HG02970 (cell line): ENCODE measurements around the gene TMEM250.

Source experiments
- ATAC-seq: cut with Tn5 transposase; IDR thresholded peaks from one replicate; pipeline ENCODE4 v1.9.1; 2021; ENCODE audit warnings: mild to moderate bottlenecking, moderate library complexity, moderate number of reproducible peaks; ENCODE audit not compliant: unreplicated experiment, low FRiP score

The TMEM250 gene

DNA sequence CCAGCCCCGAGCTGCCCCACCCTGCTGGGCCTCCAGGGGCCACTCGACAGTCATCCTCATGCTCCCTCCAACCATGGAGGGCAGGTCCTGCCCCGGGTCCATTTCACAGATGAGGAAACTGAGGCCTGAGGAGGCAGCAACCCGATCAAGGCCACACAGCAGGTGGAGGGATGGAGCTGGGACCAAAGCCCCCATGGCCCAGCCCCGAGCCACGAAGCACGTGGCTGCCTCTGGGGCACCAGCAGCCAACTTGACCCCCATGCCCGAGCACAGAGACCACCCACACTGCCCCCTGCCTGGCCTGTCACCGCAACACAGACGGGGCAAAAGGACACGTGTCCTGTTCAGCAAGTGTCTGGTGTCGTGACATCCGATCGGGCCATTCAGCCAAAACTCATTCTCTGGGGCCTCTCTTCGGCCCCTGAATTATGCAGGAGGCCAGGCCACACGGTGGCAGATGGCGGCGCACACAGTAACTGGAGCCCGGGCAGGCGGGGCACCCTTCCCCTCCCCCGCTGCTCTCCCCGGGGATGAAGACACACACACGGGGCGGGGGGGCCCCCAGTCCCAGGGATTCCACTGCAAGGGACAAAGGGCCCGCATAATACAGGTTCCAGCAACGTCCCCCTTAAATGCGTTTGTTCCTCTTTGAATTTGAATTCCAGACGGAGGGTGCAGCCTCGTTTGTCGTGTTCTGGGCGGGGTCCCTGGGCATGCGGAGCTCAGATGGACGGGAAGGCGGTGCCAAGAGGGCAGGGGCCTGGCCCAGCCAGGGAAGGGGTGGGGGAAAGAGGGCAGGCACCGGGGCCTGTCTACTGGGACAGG, 29.4 kb upstream of the TMEM250 start:
- no peak for ATAC-seq

DNA sequence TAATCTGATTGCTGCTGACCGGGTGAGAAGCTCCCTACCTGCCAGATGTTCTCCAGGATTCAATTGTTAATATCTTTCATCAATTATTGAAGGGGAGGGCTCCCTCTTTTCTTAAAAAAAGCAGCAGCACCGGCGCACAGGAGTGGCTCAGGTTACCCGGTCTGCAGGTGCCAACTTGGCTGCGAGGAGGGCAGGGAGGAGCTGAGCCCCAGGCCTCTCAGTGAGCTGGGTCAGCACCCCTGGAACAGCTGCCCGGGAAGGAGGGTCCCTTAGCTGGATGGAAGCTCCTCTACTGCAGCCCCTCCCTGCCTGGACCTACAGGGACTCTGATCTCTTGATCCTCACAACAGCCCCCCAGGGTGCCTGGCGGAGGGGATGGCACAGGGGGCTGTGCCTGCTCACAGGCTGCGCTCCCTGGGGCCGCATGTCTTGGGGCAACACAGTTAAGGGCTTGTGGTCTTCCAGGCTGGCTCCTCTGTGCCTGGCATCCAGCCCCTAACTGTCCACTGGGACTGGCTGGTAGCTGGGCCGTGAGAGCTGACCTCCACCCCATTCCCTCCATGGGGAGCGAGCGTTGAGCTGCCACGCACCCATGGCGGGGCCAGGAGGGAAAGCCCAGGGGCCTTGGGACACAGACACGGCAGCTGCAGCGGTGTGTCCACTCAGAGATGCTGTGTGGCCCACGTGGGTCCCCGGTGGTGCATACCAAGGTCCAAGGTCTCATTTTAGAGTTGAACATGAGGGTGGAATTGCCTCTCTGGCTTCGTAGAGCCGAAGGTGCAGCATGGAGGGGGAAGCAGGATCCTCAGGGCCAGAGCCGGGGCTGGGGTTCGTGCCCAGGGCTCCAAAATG, 28.6 kb upstream of the TMEM250 start:
- no peak for ATAC-seq

DNA sequence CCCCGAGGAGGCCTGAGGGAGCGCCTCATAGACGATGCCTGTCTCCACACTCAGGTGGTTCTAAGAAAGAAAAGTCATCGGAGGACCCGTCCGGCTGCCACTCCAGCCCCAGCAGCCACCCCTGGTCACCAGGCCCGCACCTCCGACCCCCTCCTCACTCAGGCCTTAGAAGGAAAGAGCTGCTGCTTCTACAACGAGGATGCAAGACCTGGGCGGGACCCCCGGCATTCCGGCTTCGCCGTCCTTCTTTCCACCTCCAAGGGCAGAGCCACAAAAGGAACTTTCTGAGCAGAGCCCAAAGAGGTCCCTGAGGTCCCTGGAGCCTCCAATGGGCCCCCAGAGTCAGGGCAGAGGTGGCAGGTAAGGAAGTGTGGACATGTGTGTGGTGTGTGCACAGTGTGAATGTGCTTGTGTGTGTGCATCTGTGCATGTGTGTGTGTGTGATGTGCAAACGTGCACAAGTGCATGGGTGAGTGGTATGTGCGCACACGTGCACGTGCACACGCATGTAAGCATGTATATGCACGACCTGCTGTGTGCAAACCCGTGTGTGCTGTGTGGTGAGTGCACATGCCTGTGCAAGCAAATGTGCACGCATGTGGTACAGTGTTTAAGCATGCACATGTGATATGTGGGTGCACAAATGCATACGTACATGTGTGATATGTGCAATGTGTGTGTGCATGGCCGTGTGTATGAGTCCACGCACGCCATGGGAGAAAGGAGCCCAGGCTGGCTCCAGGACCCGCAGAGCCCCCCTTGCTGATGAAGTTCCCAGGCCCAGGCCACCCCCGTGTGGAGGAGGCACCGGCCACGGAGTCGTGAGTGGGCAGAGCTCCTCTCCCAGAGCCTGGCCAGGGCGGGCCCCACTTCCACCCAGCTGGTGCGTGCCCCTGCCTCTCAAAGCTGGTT, 27.7 kb upstream of the TMEM250 start:
- no peak for ATAC-seq

DNA sequence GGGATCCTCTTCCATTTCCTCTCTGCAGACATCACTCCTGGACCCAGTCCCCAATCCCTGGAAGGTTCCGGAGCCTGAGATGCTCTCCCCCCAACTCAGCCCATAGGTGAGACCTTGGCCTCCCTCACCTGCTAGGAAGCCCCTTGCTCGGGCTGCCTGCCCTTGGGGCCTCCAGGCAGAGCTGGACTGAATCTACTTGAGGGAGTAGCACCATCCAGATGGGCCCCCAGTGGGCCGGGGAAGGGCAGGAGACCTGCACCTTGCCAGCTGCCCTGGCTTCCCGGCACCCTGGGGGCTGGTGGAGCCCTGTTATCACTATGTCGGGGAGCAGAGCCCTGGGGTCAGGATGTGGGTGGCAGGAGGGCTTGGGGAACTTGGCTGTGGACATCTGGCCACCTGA, 26.9 kb upstream of the TMEM250 start:
- ATAC-seq, result no peak

DNA sequence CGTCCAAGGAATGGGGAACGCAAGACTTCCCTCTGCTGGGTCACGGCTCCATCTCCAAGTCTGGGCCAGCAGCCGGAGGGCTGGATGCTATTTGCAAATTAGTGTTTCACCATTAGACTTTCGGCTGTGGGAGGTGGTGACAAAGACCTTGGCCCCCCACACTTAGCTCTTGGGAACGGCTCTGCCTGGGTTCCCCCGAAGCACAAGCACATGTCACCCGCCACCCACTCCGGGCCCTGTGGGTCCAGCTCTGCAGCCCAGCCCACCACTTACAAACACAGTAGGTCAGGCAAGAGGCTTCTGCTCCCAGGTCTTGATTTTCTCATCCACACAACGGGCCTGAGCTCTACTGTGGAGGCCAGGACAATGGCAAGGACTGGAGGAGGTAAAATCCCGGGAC, 25.8 kb upstream of the TMEM250 start:
- no peak for ATAC-seq

DNA sequence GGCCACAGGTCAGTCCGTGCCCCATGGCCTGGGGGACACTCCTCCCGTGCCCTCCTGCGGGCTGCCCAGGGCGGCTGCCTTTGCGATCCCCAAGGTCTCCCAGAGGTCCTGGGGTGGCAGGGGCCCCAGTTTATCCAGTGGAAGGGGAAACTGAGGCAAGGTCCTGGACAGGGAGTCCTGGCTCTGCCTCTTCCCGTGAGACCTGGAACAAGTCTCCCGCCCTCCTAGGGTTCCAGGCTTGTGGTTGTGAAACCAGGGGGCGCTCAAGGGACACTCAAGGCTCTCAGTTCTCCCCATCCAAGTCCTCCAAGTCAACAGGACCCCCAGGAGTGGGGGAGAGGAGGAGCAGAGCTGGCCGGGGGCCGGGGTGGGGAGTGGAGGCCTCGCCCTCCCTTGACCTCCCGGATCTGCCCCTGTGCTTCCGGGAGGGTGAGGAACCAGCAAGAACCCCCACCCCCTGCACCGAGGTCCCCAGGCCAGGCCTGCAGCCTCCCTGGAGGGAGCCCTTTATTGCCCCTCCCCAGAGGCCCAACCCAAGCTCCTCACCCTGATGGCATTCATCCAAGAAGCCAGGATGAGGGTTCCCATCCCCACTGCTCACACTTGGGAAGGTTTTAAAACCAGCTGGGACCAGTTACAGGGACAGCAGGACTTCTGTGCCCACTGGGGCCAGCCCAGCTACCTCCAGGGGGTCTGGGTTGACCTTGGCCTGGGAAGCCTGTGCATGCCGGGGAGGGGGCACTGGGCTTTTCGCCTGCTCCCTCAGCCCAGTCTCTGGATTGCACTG, 24.7 kb upstream of the TMEM250 start:
- no peak for ATAC-seq

DNA sequence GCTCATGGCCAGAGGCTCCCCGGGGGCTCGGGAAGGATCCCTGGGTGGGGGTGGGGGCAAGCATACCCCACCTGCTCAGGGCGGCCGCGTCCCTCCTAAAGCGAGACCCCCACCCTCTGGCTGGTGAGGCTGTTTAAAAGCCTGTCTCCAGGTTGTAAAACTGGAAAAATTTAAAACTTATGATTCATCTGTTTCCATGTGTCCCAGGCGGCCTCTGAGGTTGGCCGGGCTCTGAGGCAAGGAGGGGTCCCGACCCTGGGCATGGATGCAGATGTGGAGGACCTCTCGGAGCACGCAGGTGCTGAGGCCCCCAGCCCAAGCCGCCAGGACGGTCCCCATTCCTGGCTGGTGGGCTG, 24.2 kb upstream of the TMEM250 start:
- ATAC-seq, result no peak

DNA sequence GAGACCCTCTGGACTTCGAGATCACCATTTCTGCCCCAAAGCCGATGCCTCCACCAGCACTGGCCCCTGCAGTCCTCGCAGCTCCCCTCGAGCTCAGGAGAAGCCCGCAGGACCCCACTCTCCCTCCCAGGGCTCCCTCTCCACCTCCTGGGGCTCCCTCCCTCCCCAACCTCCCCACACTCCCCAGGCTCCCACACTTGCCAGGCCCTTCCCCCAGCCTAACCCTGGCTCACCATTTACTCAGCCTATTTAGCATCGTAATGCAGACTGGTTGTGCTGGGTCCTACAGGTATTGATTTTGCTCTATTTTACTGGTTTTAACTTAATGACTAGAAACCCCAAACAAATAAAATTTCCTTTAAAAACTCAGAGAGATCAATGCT, 23.7 kb upstream of the TMEM250 start:
- ATAC-seq, result no peak

- ATAC-seq, result no peak
These were observed 23.2 kb upstream of the TMEM250 start for GRCh38 chr9:136141682-136142413.

DNA sequence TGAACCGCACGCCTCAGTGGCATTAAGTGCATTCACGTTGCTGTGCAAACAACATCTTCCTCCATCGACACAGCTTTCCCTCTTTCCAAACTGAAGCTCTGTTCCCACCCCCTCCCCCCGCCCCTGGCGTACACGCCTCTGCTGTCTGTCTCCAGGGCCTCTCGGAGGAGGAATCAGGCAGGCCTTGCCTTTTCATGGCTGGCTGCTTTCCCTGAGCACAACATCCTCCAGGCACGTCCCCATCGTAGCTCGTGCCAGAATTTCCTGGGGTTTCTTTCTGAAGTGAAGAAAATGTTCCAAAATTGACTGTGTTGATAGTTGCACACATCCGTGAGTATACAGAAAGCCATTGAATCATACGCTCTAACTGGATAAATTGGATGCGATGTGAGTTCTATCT, 22.3 kb upstream of the TMEM250 start:
- ATAC-seq, result no peak

DNA sequence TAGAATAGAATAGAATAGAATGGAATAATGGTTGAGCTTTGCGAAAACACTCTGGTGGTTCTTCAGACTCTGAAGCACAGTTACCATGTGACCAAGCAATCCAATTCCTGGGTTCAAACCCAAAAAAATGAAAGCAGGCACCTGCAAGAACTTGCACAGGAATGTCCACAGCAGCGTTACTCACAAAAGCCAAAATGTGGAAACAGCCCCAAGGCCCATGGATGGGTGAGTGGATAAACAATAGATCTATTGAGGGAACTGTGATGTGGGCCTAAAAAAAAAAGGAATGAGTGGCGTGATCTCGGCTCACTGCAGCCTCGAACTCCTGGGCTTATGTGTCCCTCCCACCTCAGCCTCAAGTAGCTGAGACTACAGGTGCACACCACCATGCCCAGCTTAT, 21.4 kb upstream of the TMEM250 start:
- ATAC-seq, result no peak

- no peak for ATAC-seq
These were observed 19.9 kb upstream of the TMEM250 start for GRCh38 chr9:136138566-136138965.

GRCh38 chr9:136137321-136138265, 18.9 kb upstream of the TMEM250 start:
- ATAC-seq, result no peak

GRCh38 chr9:136136127-136136925, 17.7 kb upstream of the TMEM250 start:
- ATAC-seq, result no peak

DNA sequence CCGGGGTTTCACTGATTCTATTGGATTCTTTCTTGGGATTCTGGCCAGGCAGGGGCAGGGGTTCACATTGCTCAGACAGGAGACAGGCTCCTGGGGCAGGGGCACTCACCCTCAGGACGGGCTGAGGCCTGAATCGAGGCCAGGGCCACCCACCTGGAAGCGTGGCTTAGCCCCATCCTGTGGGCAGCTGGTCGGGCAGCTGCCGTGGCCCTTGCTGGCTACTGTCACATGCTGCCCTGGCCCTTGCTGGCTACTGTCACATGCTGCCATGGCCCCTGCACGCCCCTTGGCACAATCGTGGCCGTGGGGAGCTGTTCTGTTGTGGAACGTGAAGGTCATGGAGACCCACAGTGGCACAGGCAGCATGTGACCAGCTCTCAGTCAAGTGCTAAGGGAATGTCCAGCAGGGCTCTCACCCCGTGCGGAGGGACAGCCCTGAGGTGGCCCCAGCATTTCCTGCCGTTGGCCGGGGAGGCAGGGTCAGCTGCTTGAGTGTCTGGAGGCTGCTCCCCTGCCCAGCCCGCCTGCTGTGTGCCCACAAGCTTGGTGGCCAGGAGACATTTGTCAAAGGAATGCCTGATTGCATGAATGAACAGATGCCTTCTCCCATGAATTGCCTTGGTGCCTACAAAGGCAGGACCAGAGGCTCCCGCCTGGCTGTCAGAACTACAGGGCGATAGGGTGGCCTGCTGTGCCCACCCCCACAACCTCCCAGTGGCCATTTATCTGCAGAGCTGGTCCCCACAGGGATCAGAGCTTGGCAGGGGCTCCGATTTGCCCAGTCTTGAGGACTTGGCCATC, 16.9 kb upstream of the TMEM250 start:
- ATAC-seq, result no peak

DNA sequence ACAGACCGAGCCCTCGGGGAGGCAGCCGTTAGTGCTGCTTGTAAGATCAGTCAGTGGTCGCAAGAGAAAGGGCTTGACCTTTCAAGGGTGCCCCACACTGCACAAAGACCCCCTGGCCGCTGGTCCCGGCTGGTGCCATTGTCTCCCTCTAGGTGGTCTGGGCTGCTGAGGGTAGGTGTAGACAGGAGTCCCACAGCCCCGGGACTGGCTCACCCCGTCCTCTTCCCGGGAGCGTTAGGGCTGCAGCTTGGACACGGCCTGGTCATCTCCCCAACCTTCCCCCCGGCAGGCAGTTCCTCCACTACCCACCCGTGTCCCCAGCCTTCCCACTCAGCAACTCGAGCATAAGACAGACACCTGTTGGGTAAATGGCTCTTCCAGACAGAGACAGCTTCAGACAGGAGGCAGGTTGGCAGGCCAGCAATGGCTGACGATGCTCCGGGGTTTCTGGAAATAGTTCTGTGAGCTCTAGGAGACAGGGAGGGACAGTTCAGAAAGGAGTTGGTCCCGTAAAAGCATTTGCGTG, 15.3 kb upstream of the TMEM250 start:
- no peak for ATAC-seq
